Measurements from ENCODE around the gene NMT1.

Gene NMT1

GRCh38 chr17:45113424-45113754 is 52.3 kb downstream of the NMT1 start:
- no peaks in the 10 kb centered on the region for H3F3A ChIP-seq (ENCODE audit: control insufficient read depth, insufficient read depth)
- peaks cover 15% of the 10 kb centered on the region for H3K4me1 ChIP-seq (ENCODE audit: control insufficient read depth, low read length)
- TF ChIP-seq EZH2phosphoT487 (IDR thresholded peaks at IDR 0.05; ENCODE audit: borderline replicate concordance, low read length) (no peak), CTCF (IDR thresholded peaks at IDR 0.05; ENCODE audit: low read depth, low read length, poor library complexity, severe bottlenecking) (no peak)
- H3K4me3 ChIP-seq (ENCODE audit: low read length): no peak overlapping the region
- H3K79me2 ChIP-seq (ENCODE audit: control insufficient read depth, low read length): no peaks in the 10 kb centered on the region
- H3K27ac ChIP-seq (ENCODE audit: low read depth, low read length): no peak overlapping the region
- H3K27me3 ChIP-seq (ENCODE audit: control insufficient read depth, low read length): no peaks in the 10 kb centered on the region
- H3K9me2 ChIP-seq (replicated peaks; ENCODE audit: control insufficient read depth, low read length): no peaks in the 10 kb centered on the region
- H3K9me3 ChIP-seq (ENCODE audit: control insufficient read depth, insufficient read depth, low read length): no peaks in the 10 kb centered on the region
- no peaks in the 10 kb centered on the region for H4K20me1 ChIP-seq (ENCODE audit: control insufficient read depth, insufficient read depth, low read depth, low read length)
- H3K36me3 ChIP-seq (ENCODE audit: control insufficient read depth, low read length): no peaks in the 10 kb centered on the region
- H3K4me2 ChIP-seq (ENCODE audit: low read length): no peak overlapping the region

GRCh38 chr17:45114117-45114932 is 53.2 kb downstream of the NMT1 start:
- Histone ChIP-seq H4K20me1 (ENCODE audit: control insufficient read depth, insufficient read depth, low read depth, low read length) (no peaks in the 10 kb centered on the region), H3K27me3 (ENCODE audit: control insufficient read depth, low read length) (no peaks in the 10 kb centered on the region), H3K4me3 (ENCODE audit: low read length) (no peak overlapping the region), H3F3A (ENCODE audit: control insufficient read depth, insufficient read depth) (no peaks in the 10 kb centered on the region), H3K4me1 (ENCODE audit: control insufficient read depth, low read length) (peaks cover 15% of the 10 kb centered on the region), H3K27ac (ENCODE audit: low read depth, low read length) (no peak overlapping the region), H3K36me3 (ENCODE audit: control insufficient read depth, low read length) (no peaks in the 10 kb centered on the region), H3K9me3 (ENCODE audit: control insufficient read depth, insufficient read depth, low read length) (no peaks in the 10 kb centered on the region), H3K79me2 (ENCODE audit: control insufficient read depth, low read length) (no peaks in the 10 kb centered on the region), H3K4me2 (ENCODE audit: low read length) (no peak overlapping the region), H3K9me2 (replicated peaks; ENCODE audit: control insufficient read depth, low read length) (no peaks in the 10 kb centered on the region)
- no peak for TF ChIP-seq EZH2phosphoT487 (IDR thresholded peaks at IDR 0.05; ENCODE audit: borderline replicate concordance, low read length)
- TF ChIP-seq CTCF (IDR thresholded peaks at IDR 0.05; ENCODE audit: low read depth, low read length, poor library complexity, severe bottlenecking): no peak

- no peaks in the 10 kb centered on the region for H3K36me3 ChIP-seq (ENCODE audit: control insufficient read depth, low read length)
- no peaks in the 10 kb centered on the region for H3K79me2 ChIP-seq (ENCODE audit: control insufficient read depth, low read length)
- H3F3A ChIP-seq (ENCODE audit: control insufficient read depth, insufficient read depth): no peaks in the 10 kb centered on the region
- no peak for TF ChIP-seq CTCF (IDR thresholded peaks at IDR 0.05; ENCODE audit: low read depth, low read length, poor library complexity, severe bottlenecking)
- TF ChIP-seq EZH2phosphoT487 (IDR thresholded peaks at IDR 0.05; ENCODE audit: borderline replicate concordance, low read length): no peak
- H3K27ac ChIP-seq (ENCODE audit: low read depth, low read length): no peak overlapping the region
- H3K4me1 ChIP-seq (ENCODE audit: control insufficient read depth, low read length): peaks cover 15% of the 10 kb centered on the region
- no peaks in the 10 kb centered on the region for H3K9me2 ChIP-seq (replicated peaks; ENCODE audit: control insufficient read depth, low read length)
- H4K20me1 ChIP-seq (ENCODE audit: control insufficient read depth, insufficient read depth, low read depth, low read length): no peaks in the 10 kb centered on the region
- no peak overlapping the region for H3K4me2 ChIP-seq (ENCODE audit: low read length)
- no peaks in the 10 kb centered on the region for H3K9me3 ChIP-seq (ENCODE audit: control insufficient read depth, insufficient read depth, low read length)
- no peaks in the 10 kb centered on the region for H3K27me3 ChIP-seq (ENCODE audit: control insufficient read depth, low read length)
- no peak overlapping the region for H3K4me3 ChIP-seq (ENCODE audit: low read length)
Measured at GRCh38 chr17:45115015-45115625, 54.0 kb downstream of the NMT1 start.

Measured in DOHH2 (cell line).